ENCODE data around the gene HS3ST5.

DNA sequence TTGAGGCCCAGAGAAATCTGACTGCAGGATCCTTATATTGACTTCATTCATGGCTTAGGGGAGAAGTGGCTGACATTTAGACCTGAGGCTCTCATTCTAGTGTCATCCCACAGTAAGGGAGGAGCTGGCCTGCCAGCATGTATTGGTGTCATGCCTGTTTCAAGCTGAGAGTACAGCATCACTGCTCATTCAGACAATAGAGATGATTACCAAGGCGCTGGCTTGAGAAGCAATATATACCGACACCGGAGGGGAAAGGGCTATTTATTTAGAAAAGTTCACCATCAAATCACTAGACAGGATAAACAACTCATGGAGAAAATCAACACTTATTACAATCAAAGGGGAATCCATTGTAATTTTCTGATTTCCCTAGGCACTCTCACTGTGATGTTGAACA is 287.5 kb downstream of the HS3ST5 start:
- TF ChIP-seq POLR2A (IDR thresholded peaks at IDR 0.05; ENCODE audit: low read depth, low read length) (no peak), POLR2AphosphoS5 (IDR thresholded peaks at IDR 0.05; ENCODE audit: insufficient read depth, low read depth, low read length) (no peak), EZH2 (IDR thresholded peaks at IDR 0.05; ENCODE audit: borderline replicate concordance, low read depth, low read length, severe bottlenecking) (no peak), MYC (IDR thresholded peaks at IDR 0.05; ENCODE audit: low read depth, low read length) (no peak), GATA2 (IDR thresholded peaks at IDR 0.05; ENCODE audit: insufficient read depth, insufficient read length, low read depth, low read length) (no peak), FOS (IDR thresholded peaks at IDR 0.05; ENCODE audit: borderline replicate concordance, insufficient read depth, low read length) (no peak)
- TF ChIP-seq, protein P1, sequence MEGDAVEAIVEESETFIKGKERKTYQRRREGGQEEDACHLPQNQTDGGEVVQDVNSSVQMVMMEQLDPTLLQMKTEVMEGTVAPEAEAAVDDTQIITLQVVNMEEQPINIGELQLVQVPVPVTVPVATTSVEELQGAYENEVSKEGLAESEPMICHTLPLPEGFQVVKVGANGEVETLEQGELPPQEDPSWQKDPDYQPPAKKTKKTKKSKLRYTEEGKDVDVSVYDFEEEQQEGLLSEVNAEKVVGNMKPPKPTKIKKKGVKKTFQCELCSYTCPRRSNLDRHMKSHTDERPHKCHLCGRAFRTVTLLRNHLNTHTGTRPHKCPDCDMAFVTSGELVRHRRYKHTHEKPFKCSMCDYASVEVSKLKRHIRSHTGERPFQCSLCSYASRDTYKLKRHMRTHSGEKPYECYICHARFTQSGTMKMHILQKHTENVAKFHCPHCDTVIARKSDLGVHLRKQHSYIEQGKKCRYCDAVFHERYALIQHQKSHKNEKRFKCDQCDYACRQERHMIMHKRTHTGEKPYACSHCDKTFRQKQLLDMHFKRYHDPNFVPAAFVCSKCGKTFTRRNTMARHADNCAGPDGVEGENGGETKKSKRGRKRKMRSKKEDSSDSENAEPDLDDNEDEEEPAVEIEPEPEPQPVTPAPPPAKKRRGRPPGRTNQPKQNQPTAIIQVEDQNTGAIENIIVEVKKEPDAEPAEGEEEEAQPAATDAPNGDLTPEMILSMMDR (IDR thresholded peaks at IDR 0.05; ENCODE audit: extremely low read depth in 1 of 2, insufficient read depth in 1 of 2, low read depth in 1 of 2, low read length in 2 of 2), result no peak
- TF ChIP-seq, protein P2, sequence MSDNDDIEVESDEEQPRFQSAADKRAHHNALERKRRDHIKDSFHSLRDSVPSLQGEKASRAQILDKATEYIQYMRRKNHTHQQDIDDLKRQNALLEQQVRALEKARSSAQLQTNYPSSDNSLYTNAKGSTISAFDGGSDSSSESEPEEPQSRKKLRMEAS (IDR thresholded peaks at IDR 0.05; ENCODE audit: insufficient read depth, insufficient read length), result no peak
